Endothelial cell of umbilical vein (primary cell): Measurements from ENCODE around the gene PRDM12. TPM values are rescaled to one million over a fixed set of nuclear protein-coding genes. Genes with fewer than 3 reads are reported as not detected.

Experiments used
- BruUV-seq: library from RNA; stranded (reverse); fragments of 400-500 nt; replicated peaks from 2 replicates; lab custom pipeline; 2021; lab: Mats Ljungman, UMichigan
- CTCF ChIA-PET: fragments of 300-600, 350-600 bp; sonication (Branson Sonifier 250); formaldehyde crosslinking; loops from one replicate; lab custom pipeline; 2021; ENCODE audit warnings: antibody characterized with exemption, inconsistent platforms; lab: Charles Lee
- POLR2A ChIA-PET: fragments of 300-600, 350-600 bp; sonication (Branson Sonifier 250); formaldehyde crosslinking; loops from one replicate; lab custom pipeline; 2021; ENCODE audit warnings: antibody characterized with exemption, inconsistent platforms; lab: Charles Lee
- DNase-seq: peaks from one replicate; pipeline ENCODE4 v3.0.0-alpha.2; 2011; ENCODE audit warnings: low read depth, low spot score
- FAIRE-seq: peaks from 2 replicates; lab custom pipeline; 2011; peaks lifted over from hg19 to GRCh38; lab: Jason Lieb, UNC
- H2AFZ ChIP-seq: 2 replicates; pipeline ENCODE4 v1.6.0; 2012; ENCODE audit warnings: low read depth, low read length, control low read depth, inconsistent platforms
- H3K27ac ChIP-seq: 2 replicates; pipeline ENCODE4 v1.5.1; 2011; ENCODE audit warnings: low read depth, mild to moderate bottlenecking, control low read depth, low read length, moderate library complexity; ENCODE audit not compliant: insufficient read depth
- H3K27me3 ChIP-seq, 2 experiments: 2 replicates each; pipeline versions ENCODE4 v1.6.0 to v1.6.1; 2011; ENCODE audit warnings: low read length in 2 of 2, mixed read lengths in 1 of 2; ENCODE audit not compliant: control insufficient read depth in 2 of 2, insufficient read depth in 2 of 2
- H3K36me3 ChIP-seq, 2 experiments: 2 replicates in 1 of 2; 3 replicates in 1 of 2; pipeline ENCODE4 v1.5.1; 2011; ENCODE audit warnings: low read length in 2 of 2, mild to moderate bottlenecking in 1 of 2, moderate library complexity in 1 of 2; ENCODE audit not compliant: control insufficient read depth in 2 of 2, insufficient read depth in 2 of 2; ENCODE audit errors: extremely low read depth in 1 of 2
- H3K4me1 ChIP-seq: 3 replicates; pipeline ENCODE4 v1.5.1; 2011; ENCODE audit warnings: mild to moderate bottlenecking, low read length; ENCODE audit not compliant: control insufficient read depth, insufficient read depth; ENCODE audit errors: extremely low read depth
- H3K4me2 ChIP-seq: 2 replicates; pipeline ENCODE4 v1.6.1; 2011; ENCODE audit warnings: low read length, control low read depth, mixed read lengths; ENCODE audit not compliant: insufficient read depth
- H3K4me3 ChIP-seq, 3 experiments: fragments of 200-600 bp in 1 of 3; sonication (generic), shearing (Covaris generic) in 1 of 3; replicated peaks in 1 of 3; 2 replicates each; pipeline ENCODE4 v1.5.1; 2011 to 2016; ENCODE audit warnings: control low read depth in 3 of 3, low read length in 3 of 3, mild to moderate bottlenecking in 2 of 3, inconsistent platforms in 1 of 3, low read depth in 1 of 3, moderate library complexity in 1 of 3; ENCODE audit not compliant: insufficient read depth in 1 of 3
- H3K79me2 ChIP-seq: 2 replicates; pipeline ENCODE4 v1.6.0; 2012; ENCODE audit warnings: low read length, inconsistent platforms; ENCODE audit not compliant: control insufficient read depth, insufficient read depth
- H3K9ac ChIP-seq: replicated peaks from 2 replicates; pipeline ENCODE3; 2011; ENCODE audit warnings: low read length, control low read depth; ENCODE audit not compliant: insufficient read depth; ENCODE audit errors: extremely low read depth
- H3K9me1 ChIP-seq: replicated peaks from 3 replicates; pipeline ENCODE4 v1.6.0; 2011; ENCODE audit warnings: mild to moderate bottlenecking, low read length; ENCODE audit not compliant: control insufficient read depth, insufficient read depth; ENCODE audit errors: extremely low read depth
- H3K9me3 ChIP-seq: replicated peaks from 2 replicates; pipeline ENCODE4 v1.5.1; 2012; ENCODE audit warnings: low read length, inconsistent platforms; ENCODE audit not compliant: control insufficient read depth, insufficient read depth
- H4K20me1 ChIP-seq: replicated peaks from 2 replicates; pipeline ENCODE3; 2011; ENCODE audit warnings: mild to moderate bottlenecking, low read length; ENCODE audit not compliant: control insufficient read depth, insufficient read depth; ENCODE audit errors: extremely low read depth
- EZH2 ChIP-seq: IDR thresholded peaks from 2 replicates; pipeline ENCODE4 v1.6.1; 2012; ENCODE audit warnings: borderline replicate concordance, low read depth, mild to moderate bottlenecking, moderate library complexity, low read length, inconsistent platforms; ENCODE audit not compliant: severe bottlenecking
- FOS ChIP-seq: IDR thresholded peaks from 2 replicates; pipeline ENCODE4 v1.6.1; 2011; ENCODE audit warnings: mild to moderate bottlenecking, low read length, moderate library complexity, borderline replicate concordance; ENCODE audit not compliant: insufficient read depth
- GATA2 ChIP-seq: IDR thresholded peaks from 2 replicates; pipeline ENCODE4 v1.7.0; 2011; ENCODE audit warnings: low read depth, mild to moderate bottlenecking, moderate library complexity, mixed read lengths, low read length; ENCODE audit not compliant: insufficient read length, insufficient read depth
- JUN ChIP-seq: IDR thresholded peaks from 2 replicates; pipeline ENCODE4 v1.6.1; 2011; ENCODE audit warnings: borderline replicate concordance, low read depth; ENCODE audit not compliant: insufficient read length, insufficient read depth
- MYC ChIP-seq: IDR thresholded peaks from one replicate; pipeline ENCODE4 v1.6.1; 2011; ENCODE audit warnings: mild to moderate bottlenecking, low read depth, low read length
- POLR2A ChIP-seq: IDR thresholded peaks from 2 replicates; pipeline ENCODE4 v1.6.1; 2012; ENCODE audit warnings: low read depth, mild to moderate bottlenecking, control low read depth, low read length
- POLR2AphosphoS5 ChIP-seq: IDR thresholded peaks from 2 replicates; pipeline ENCODE4 v1.6.1; 2012; ENCODE audit warnings: low read depth, mild to moderate bottlenecking, control low read depth, low read length, moderate library complexity; ENCODE audit not compliant: insufficient read depth
- dilution Hi-C: fragments of 300-500 bp; cut with MboI; formaldehyde crosslinking; loops from one replicate; pipeline ENCODE4 v1.15.0; 2019; ENCODE audit warnings: low sequenced_read_pairs; ENCODE audit not compliant: extremely low pct_ligation_motif_present
- intact Hi-C: fragments of 100-400 bp; cut with micrococcal nuclease; formaldehyde crosslinking; loops from one replicate; pipeline ENCODE4 v1.10.0; 2022
- polyA plus RNA-seq, 4 experiments: library from polyadenylated mRNA; depleted of rRNA in 3 of 4; stranded (reverse) in 3 of 4; unstranded in 1 of 4; fragments of >200 nt; gene quantifications; 2 replicates each; pipeline versions ENCODE4 v1.2.1 to v1.2.3, GENCODE V29; 2011 to 2012; ENCODE audit warnings: missing spikeins in 1 of 4
- total RNA-seq: library from RNA; stranded (reverse); gene quantifications from 2 replicates; pipeline ENCODE4 v1.2.3, GENCODE V29; 2021
- TF ChIP-seq, protein P1 (sequence below), 2 donors: IDR thresholded peaks; 1 replicate in 1 of 2; 2 replicates in 1 of 2; pipeline ENCODE4 v1.5.1; 2011; ENCODE audit warnings: low read length in 2 of 2, mild to moderate bottlenecking in 2 of 2, moderate library complexity in 2 of 2, control low read depth in 1 of 2, inconsistent platforms in 1 of 2, low read depth in 1 of 2; ENCODE audit not compliant: insufficient read depth in 1 of 2; ENCODE audit errors: extremely low read depth in 1 of 2
- TF ChIP-seq, protein P2 (sequence below): IDR thresholded peaks from 2 replicates; pipeline ENCODE4 v1.6.1; 2011; ENCODE audit not compliant: insufficient read depth, insufficient read length

Gene PRDM12
- total and polyA plus RNA-seq, 2 donors (not counting 3 experiments of a cell fraction or from before 2014, with no cell fraction given): not detected

DNA sequence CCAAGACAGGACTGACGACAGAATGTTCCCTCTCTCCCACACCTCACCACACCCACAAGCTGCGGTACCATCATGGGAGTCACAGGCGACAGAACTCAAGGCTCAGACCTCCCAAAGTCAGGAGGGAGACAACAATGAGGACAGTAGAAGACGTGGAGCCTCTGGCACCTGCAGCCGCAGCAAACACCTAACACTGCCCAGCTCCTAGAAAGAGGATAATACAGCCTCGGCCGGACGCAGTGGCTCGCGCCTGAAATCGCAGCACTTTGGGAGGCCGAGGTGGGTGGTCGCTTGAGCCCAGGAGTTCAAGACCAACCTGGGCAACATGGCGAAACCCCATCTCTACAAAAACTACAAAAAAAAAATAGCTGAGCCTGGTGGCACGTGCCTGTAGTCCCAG lies 13.2 kb upstream of the PRDM12 start:
- TF ChIP-seq, protein P1, sequence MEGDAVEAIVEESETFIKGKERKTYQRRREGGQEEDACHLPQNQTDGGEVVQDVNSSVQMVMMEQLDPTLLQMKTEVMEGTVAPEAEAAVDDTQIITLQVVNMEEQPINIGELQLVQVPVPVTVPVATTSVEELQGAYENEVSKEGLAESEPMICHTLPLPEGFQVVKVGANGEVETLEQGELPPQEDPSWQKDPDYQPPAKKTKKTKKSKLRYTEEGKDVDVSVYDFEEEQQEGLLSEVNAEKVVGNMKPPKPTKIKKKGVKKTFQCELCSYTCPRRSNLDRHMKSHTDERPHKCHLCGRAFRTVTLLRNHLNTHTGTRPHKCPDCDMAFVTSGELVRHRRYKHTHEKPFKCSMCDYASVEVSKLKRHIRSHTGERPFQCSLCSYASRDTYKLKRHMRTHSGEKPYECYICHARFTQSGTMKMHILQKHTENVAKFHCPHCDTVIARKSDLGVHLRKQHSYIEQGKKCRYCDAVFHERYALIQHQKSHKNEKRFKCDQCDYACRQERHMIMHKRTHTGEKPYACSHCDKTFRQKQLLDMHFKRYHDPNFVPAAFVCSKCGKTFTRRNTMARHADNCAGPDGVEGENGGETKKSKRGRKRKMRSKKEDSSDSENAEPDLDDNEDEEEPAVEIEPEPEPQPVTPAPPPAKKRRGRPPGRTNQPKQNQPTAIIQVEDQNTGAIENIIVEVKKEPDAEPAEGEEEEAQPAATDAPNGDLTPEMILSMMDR (IDR thresholded peaks at IDR 0.05; ENCODE audit: extremely low read depth in 1 of 2, insufficient read depth in 1 of 2, low read depth in 1 of 2, low read length in 2 of 2): no peak
- TF ChIP-seq JUN (no peak), POLR2AphosphoS5 (no peak), MYC (no peak), EZH2 (no peak), FOS (no peak), GATA2 (no peak), POLR2A (no peak)
- TF ChIP-seq, protein P2, sequence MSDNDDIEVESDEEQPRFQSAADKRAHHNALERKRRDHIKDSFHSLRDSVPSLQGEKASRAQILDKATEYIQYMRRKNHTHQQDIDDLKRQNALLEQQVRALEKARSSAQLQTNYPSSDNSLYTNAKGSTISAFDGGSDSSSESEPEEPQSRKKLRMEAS: no peak
- no TSS peak for BruUV-seq
- Histone ChIP-seq H3K27me3 (peaks cover 0 to 7% of the 10 kb centered on the region in 2 experiments), H3K79me2 (no peaks in the 10 kb centered on the region), H3K36me3 (no peaks in the 10 kb centered on the region), H2AFZ (no peak overlapping the region), H3K27ac (no peak overlapping the region), H3K4me3 (no peak overlapping the region), H3K4me1 (no peaks in the 10 kb centered on the region), H3K9ac (no peak overlapping the region), H3K9me1 (no peaks in the 10 kb centered on the region), H3K9me3 (no peaks in the 10 kb centered on the region), H4K20me1 (no peaks in the 10 kb centered on the region), H3K4me2 (no peak overlapping the region)
- no peak for FAIRE-seq
- POLR2A ChIA-PET: no interaction called here
- DNase-seq: no peak
- intact Hi-C loops (no loop called here), dilution Hi-C loops (no loop called here)
- CTCF ChIA-PET: interaction anchor here (1.2 to 2.2 kb wide), 3 partner anchors 13 to 33 kb away, joined by 3 to 7 read pairs (median 5); no protein-coding TSS in a partner anchor
